A549 treated with AZD9567 at 1 μM for 4 hours (cell line): ENCODE data around the gene FRMPD4. TPM values are rescaled to one million over a fixed set of nuclear protein-coding genes. Genes with fewer than 3 reads are reported as not detected.

ENCODE experiments used
- total RNA-seq: library from RNA; stranded (reverse); fragments of 200-300 nt; extraction: Qiagen RNA extraction; gene quantifications from 5 replicates; pipeline ENCODE4 v1.2.3, GENCODE V29; 2022; ENCODE audit not compliant: insufficient read depth

FRMPD4 gene
- total RNA-seq = 0.03 to 0.06 TPM (median 0.04 TPM) in 4 of 5 replicates, not detected in the other

GRCh38 chrX:12138361-12139313, at the start of gene FRMPD4:
Gene FRMPD4 (plus strand): TSS chrX:12138473. CDS start chrX:12138972, 499 bp downstream.

